KOPT-K1 (cell line): ENCODE measurements around the gene CCNG2.
"Not testable (repeated sequence)": the region's sequence is repeated elsewhere in the genome, so short reads cannot be mapped to it uniquely, and the experiment has no call there.

Experiments
- H3K27ac ChIP-seq: fragments of 200-600 bp; sonication (generic); 2 replicates; pipeline ENCODE4 v1.5.1; 2016; ENCODE audit warnings: antibody characterized with exemption, mild to moderate bottlenecking, low read depth, low read length; ENCODE audit not compliant: poor library complexity, severe bottlenecking
- H3K36me3 ChIP-seq: fragments of 200-600 bp; sonication (generic); 2 replicates; pipeline ENCODE4 v1.5.1; 2017; ENCODE audit warnings: antibody characterized with exemption, mild to moderate bottlenecking, low read length, moderate library complexity; ENCODE audit not compliant: insufficient read depth
- H3K9me3 ChIP-seq: fragments of 200-600 bp; sonication (generic); 2 replicates; pipeline ENCODE4 v1.5.1; 2017; ENCODE audit warnings: antibody characterized with exemption, low read length, mild to moderate bottlenecking; ENCODE audit not compliant: insufficient read depth, poor library complexity, severe bottlenecking

The CCNG2 gene

GRCh38 chr4:77137448-77137847 is 19.6 kb upstream of the CCNG2 start:
- H3K9me3 ChIP-seq, H3K36me3 ChIP-seq, H3K27ac ChIP-seq: not testable (repeated sequence)

- H3K27ac ChIP-seq, result no peak overlapping the region
- no peaks in the 10 kb centered on the region for H3K9me3 ChIP-seq
- H3K36me3 ChIP-seq, result no peaks in the 10 kb centered on the region
These were observed 14.9 kb upstream of the CCNG2 start for GRCh38 chr4:77141964-77142645.

- Histone ChIP-seq H3K36me3 (no peaks in the 10 kb centered on the region), H3K9me3 (no peaks in the 10 kb centered on the region), H3K27ac (no peak overlapping the region)
These were observed 14.4 kb upstream of the CCNG2 start for GRCh38 chr4:77142646-77143028.

GRCh38 chr4:77143091-77143490 is 13.9 kb upstream of the CCNG2 start:
- H3K9me3 ChIP-seq, result no peaks in the 10 kb centered on the region

GRCh38 chr4:77145842-77146185 is 11.2 kb upstream of the CCNG2 start:
- no peaks in the 10 kb centered on the region for H3K9me3 ChIP-seq
- H3K36me3 ChIP-seq, result no peaks in the 10 kb centered on the region
- H3K27ac ChIP-seq, result no peak overlapping the region

More at GRCh38 chr4:77143091-77143490, 13.9 kb upstream of the CCNG2 start:
- Histone ChIP-seq H3K36me3 (no peaks in the 10 kb centered on the region), H3K27ac (no peak overlapping the region)

GRCh38 chr4:77146186-77147078 is 10.6 kb upstream of the CCNG2 start:
- Histone ChIP-seq H3K27ac (peak overlapping the region; percentile 36), H3K9me3 (no peaks in the 10 kb centered on the region), H3K36me3 (no peaks in the 10 kb centered on the region)

- H3K36me3 ChIP-seq, result no peaks in the 10 kb centered on the region
- H3K27ac ChIP-seq, result peak overlapping the region; percentile 36
- no peaks in the 10 kb centered on the region for H3K9me3 ChIP-seq
These were observed 9.8 kb upstream of the CCNG2 start for GRCh38 chr4:77147079-77147782.

GRCh38 chr4:77148078-77148477 is 8.9 kb upstream of the CCNG2 start:
- Histone ChIP-seq H3K27ac (no peak overlapping the region), H3K36me3 (no peaks in the 10 kb centered on the region)

GRCh38 chr4:77149789-77150188 is 7.2 kb upstream of the CCNG2 start:
- H3K27ac ChIP-seq, result no peak overlapping the region
- H3K9me3 ChIP-seq, result no peaks in the 10 kb centered on the region
- no peaks in the 10 kb centered on the region for H3K36me3 ChIP-seq

More at GRCh38 chr4:77148078-77148477, 8.9 kb upstream of the CCNG2 start:
- H3K9me3 ChIP-seq, result no peaks in the 10 kb centered on the region

GRCh38 chr4:77151241-77151640 is 5.8 kb upstream of the CCNG2 start:
- Histone ChIP-seq H3K9me3 (no peaks in the 10 kb centered on the region), H3K36me3 (no peaks in the 10 kb centered on the region), H3K27ac (no peak overlapping the region)

GRCh38 chr4:77152421-77152820 is 4.6 kb upstream of the CCNG2 start:
- Histone ChIP-seq H3K9me3 (no peaks in the 10 kb centered on the region), H3K27ac (no peak overlapping the region), H3K36me3 (no peaks in the 10 kb centered on the region)

GRCh38 chr4:77153006-77153405 is 4.0 kb upstream of the CCNG2 start:
- H3K27ac ChIP-seq, result no peak overlapping the region

GRCh38 chr4:77154065-77154464 is 2.9 kb upstream of the CCNG2 start:
- Histone ChIP-seq H3K27ac (no peak overlapping the region), H3K9me3 (no peaks in the 10 kb centered on the region), H3K36me3 (peaks cover 4% of the 10 kb centered on the region; the same call in 1 of the 2 replicates)

More at GRCh38 chr4:77153006-77153405, 4.0 kb upstream of the CCNG2 start:
- Histone ChIP-seq H3K9me3 (no peaks in the 10 kb centered on the region), H3K36me3 (no peaks in the 10 kb centered on the region)

- no peaks in the 10 kb centered on the region for H3K9me3 ChIP-seq
- no peak overlapping the region for H3K27ac ChIP-seq
- H3K36me3 ChIP-seq, result peaks cover 13% of the 10 kb centered on the region
These were observed 2.1 kb upstream of the CCNG2 start for GRCh38 chr4:77154761-77155499.
